Right renal cortex interstitium (tissue), 3 donors: Measurements from ENCODE around the gene PRR32. TPM values are rescaled to one million over a fixed set of nuclear protein-coding genes. Genes with fewer than 3 reads are reported as not detected.
"Not testable (repeated sequence)": the region's sequence is repeated elsewhere in the genome, so short reads cannot be mapped to it uniquely, and the experiment has no call there.

Source experiments
- DNase-seq, 3 donors: peaks; one replicate each; pipeline ENCODE4 v3.0.0-alpha.2; 2013; ENCODE audit warnings: low read depth in 3 of 3, low spot score in 2 of 3
- polyA plus RNA-seq, 3 donors: library from polyadenylated mRNA; unstranded; fragments of 120-200 nt; gene quantifications; one replicate each; pipeline ENCODE4 v1.2.1, GENCODE V29; 2013; ENCODE audit not compliant: insufficient read length in 3 of 3

The PRR32 gene, protein sequence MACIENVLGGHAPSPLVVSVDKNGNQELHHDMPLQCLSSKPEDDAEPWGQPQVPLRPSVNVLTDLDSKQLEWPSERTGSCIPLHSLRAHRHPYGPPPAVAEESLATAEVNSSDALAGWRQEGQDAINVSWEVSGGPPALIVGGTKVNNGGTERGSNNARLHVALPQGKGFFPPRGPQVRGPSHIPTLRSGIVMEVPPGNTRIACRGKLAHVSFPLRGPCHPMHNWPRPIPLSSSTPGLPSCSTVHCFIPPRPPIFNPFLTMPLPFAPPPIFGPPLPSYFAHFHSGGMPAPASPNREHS
- polyA plus RNA-seq = not detected

DNA sequence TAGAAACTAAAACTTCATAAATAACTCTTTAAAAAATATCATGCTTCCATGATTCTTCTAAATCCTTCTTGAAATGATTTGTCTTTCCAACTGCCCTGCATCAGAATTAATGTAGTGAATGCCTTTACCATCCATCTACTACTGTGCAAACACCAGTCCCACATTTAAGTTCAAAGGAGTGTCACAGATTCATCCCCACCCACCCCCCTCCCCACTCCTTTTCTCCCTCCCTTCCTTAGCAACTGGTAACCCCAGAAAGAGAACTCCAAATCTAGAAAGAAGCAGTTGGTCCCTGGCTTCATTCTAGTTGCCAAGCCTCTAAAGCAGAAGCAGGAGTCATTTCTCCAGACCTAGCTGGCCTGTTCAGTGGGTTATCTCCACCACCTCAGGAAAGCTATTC lies at the start of gene PRR32:
PRR32 (plus strand) TSS at position 301 of the 400 bp plus-strand sequence. CDS start 115 bp downstream, outside the sequence.
- DNase-seq = no peak

DNA sequence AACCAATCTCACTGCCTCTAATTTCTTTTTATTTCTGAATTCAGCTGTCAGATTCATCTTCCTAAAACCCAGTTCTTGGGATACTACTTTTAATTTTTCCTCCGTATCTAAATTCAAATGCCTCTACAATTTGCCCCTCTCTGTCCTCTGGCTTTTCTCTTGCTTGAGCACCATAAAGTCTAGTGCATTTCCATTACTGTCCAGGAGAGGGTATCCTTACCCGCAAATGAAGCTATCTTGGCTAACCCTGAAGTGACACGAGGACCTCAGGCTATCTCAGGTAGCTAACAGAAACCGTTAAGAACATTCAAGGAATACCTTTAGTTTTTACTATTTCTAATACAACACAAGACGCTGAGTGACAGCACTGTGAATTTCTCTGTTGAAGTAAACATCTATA lies 49.4 kb upstream of the PRR32 start:
- DNase-seq = peak in 1 of 3 donors; percentile 7

DNA sequence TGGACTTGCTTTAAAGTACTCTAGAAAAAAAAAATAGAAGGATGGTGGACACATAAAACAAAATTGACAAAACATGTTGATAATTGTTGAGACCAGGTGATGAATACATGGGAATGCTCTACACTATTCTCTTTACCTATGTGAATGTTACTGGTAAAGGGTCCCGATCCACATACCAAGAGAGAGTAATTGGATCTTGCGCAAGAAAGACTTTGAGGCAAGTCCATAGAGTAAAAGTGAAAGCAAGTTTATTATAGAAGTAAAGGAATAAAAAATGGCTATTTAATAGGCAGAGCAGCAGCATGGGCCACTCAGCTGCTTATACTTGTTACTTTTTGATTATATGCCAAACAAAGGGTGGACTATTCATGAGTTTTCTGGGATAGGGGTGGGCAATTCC lies 34.0 kb upstream of the PRR32 start:
- DNase-seq = no peak

DNA sequence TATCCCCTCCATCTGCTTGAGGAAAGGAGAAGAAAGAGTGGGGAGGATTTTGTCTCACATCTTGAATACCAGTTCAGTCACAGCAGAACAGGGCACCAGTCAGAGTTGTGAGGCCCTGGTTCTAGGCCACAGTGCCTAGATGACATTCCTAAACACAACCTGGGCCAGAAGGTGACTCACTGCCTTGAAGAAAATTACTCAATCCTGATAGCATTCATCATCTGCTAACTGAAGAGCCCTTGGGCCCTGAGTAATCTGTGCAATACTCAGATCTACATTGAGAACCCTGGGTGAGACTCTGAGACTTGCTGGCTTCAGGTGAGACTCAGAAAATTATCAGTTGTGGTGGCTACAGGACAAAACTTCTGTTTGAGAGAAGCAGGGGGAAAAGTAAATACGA lies 20.5 kb upstream of the PRR32 start:
- no peak for DNase-seq

DNA sequence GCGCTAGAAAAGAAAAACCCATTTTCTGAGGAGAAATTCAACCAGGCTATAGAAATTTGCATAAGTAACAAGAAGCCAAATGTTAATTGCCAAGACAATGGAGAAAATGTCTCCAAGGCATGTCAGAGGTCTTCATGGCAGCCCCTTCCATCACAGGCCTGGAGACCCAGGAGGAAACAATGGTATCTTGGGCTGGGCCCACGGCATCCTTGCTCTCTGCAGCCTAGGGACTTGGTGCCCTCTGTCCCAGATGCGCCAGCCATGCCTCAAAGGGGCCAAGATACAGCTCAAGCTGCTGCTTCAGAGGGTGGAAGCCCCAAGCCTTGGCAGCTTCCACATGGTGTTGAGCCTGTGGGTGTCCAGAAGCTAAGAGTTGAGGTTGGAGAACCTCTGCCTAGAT lies 12.7 kb upstream of the PRR32 start:
- DNase-seq = not testable (repeated sequence)

DNA sequence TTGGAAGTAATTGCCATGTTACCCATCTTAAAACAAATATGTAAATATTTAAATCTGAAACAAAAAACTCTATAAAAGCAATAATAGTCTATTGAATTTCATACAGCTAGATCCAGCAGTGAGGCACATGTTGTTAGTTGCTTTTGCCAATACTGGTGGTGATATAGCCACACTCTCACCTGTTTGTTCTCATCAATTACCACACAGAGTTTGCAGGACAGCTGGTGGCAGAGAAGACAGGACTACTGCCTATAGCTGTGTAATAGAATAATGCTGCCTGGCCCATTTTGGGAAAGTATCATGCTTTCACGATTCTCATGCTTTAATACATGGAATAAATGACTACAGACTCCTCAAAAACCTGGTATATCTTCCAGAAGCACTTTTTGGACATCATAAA lies 3.7 kb upstream of the PRR32 start:
- DNase-seq = no peak

DNA sequence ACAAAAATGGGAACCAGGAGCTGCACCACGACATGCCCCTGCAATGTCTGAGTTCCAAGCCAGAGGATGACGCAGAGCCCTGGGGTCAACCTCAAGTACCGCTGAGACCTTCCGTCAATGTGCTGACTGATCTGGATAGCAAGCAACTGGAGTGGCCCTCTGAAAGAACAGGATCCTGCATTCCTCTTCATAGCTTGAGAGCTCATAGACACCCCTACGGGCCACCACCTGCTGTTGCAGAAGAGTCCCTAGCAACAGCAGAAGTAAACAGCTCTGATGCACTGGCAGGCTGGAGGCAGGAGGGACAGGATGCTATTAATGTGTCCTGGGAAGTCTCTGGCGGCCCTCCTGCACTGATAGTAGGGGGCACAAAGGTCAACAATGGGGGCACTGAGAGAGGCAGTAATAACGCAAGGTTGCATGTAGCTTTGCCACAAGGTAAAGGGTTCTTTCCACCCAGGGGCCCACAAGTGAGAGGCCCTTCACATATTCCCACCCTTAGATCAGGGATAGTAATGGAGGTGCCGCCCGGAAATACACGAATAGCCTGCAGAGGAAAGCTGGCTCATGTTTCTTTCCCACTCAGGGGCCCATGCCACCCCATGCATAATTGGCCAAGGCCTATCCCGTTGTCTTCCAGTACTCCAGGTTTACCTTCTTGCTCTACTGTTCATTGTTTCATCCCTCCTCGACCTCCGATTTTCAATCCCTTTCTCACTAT lies 1.3 kb downstream of the PRR32 start:
- DNase-seq = no peak

DNA sequence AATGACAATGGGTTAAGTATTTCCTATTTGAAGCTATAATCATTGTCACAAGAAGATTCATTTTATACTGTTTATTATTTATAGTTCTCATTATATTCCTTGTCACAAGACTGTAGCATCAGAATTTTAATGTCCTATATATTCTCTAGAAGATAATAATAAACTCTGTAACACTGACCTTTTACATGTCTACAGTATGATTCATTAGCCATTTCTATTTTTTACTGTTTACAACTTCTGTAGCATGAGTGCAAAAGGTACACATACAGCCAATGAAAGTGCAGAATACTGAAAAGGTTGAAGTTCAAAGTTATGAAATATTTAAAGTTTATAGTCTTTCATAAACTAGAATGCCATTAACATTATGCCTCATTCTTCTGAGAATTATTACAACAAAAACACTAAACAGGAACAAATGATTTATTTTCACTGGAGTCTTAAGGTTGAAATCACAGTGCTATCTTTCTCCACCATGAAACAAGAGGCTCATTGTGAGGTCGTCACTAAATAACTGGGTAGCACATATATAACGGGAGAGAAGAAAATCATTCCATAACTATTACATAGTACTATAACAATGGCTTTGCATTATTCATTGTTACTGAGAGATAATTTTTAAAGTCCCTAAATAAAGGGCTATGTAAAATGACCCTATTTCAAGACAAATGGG lies 4.9 kb downstream of the PRR32 start:
- no peak for DNase-seq

DNA sequence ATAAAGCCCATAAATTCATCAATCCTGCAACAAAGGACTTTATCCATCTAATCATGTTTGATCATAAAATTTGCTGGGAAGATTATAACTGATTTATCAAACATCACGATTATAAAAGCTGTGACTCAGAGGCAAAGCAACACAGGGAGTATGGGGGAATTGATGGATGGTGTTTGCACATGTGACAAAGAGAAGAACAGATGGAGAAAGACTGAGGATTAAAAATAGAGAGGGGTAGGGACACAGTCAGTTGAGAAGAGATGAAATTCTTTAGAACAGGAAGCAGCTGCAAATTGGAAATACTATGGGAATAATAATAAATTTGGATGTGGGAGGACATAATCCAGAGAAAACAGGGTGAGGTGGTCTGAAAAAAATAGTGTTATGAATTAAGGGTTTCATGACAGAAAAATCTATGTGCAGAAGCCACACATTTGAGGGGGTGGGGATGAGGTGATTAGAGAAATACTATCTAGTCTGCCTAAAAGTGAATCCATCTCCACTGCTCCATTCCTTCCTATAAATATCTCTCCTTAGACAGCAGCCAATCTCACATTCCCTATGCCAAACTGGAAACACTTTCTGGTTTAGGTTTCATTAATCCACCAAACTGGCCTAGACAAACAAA lies 6.2 kb downstream of the PRR32 start:
- no peak for DNase-seq

DNA sequence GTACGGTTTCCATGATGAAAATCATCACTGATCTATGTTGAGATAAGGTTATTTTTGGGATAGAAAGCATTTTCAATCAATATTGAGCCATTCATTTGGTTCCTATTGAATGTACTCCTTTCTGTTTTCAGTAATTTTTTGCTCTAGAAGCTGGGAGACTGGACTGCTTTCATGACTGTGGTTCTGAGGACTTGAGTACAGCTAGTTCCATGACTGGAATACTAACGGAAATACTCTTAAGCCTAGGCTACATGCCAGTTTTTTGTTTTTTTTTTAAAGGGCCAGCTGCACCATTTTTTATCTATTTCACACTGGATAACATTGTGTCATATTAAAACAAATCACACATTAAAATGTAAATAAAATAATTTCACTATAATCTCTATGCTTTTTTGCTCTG lies 16.7 kb downstream of the PRR32 start:
- DNase-seq = no peak

DNA sequence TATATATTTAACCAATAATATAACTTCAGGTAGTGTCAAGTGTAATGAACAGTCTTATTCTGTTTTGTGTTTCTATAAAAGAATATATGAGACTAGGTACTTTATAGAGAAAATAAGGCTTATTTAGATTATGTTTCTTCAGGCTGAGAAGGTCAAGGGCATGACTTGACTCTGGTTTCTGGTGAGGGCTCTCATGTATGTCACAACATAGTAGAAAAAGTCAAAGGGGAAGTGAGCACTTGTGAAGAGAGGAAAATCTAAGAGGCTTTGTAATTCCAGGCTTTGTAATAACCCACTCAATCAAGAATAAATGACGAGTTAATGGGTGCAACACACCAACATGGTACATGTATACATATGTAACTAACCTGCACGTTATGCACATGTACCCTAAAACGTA lies 27.6 kb downstream of the PRR32 start:
- no peak for DNase-seq

DNA sequence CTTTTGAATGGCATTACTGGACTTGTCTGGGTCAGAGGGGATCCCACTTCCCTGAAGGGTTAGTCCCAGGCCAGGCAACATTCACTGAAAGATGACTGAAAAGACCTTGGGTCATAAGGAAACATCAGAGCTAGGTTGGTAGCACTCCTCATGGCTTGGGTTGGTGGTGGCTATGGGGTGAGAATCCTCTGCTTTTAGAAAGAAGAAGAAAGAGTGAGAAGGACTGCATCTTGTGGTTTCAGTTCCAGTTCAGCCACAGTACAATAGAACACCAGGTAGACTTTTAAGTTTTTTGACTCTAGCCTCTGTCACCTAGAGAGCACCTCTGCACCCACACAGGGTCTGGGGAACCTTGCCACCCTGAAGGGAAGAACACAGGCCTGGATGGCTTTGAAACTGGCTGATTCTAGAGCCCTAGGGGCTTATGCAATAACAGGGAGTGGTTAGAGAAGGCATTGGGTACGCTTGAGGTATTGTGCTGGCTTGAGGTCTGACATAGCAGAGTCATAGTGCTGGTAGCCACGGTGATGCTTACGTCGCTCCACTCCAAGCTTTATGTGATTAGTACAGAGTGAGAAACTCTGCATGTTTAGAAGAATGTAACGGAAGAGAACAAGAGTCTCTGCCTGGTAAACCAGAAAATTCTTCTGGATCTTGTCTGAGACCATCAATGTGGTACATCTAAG lies 36.5 kb downstream of the PRR32 start:
- no peak for DNase-seq
